Keratinocyte (primary cell): Measurements from ENCODE around the gene FSIP1. TPM values are rescaled to one million over a fixed set of nuclear protein-coding genes. Genes with fewer than 3 reads are reported as not detected.

Source experiments
- DNase-seq: peaks from one replicate; pipeline ENCODE4 v3.0.0-alpha.2; 2011; ENCODE audit warnings: low read depth, missing footprints, low spot score
- FAIRE-seq: peaks from 2 replicates; lab custom pipeline; 2011; peaks lifted over from hg19 to GRCh38; lab: Jason Lieb, UNC
- H2AFZ ChIP-seq: 2 replicates; pipeline ENCODE4 v1.6.0; 2012; ENCODE audit warnings: low read length, control low read depth, inconsistent platforms; ENCODE audit not compliant: control insufficient read depth
- H3K27ac ChIP-seq: 2 replicates; pipeline ENCODE4 v1.5.1; 2011; ENCODE audit warnings: low read length; ENCODE audit not compliant: control insufficient read depth, insufficient read depth
- H3K27me3 ChIP-seq: 3 replicates; pipeline ENCODE4 v1.6.0; 2011; ENCODE audit warnings: low read length; ENCODE audit not compliant: control insufficient read depth, insufficient read depth; ENCODE audit errors: extremely low read depth
- H3K36me3 ChIP-seq, 2 experiments: 2 replicates in 1 of 2; 3 replicates in 1 of 2; pipeline ENCODE4 v1.5.1; 2011; ENCODE audit warnings: low read length in 2 of 2, mild to moderate bottlenecking in 1 of 2; ENCODE audit not compliant: control insufficient read depth in 2 of 2, insufficient read depth in 2 of 2; ENCODE audit errors: extremely low read depth in 1 of 2
- H3K4me1 ChIP-seq: 3 replicates; pipeline ENCODE4 v1.5.1; 2011; ENCODE audit warnings: low read length; ENCODE audit not compliant: control insufficient read depth, insufficient read depth; ENCODE audit errors: extremely low read depth
- H3K4me2 ChIP-seq: 3 replicates; pipeline ENCODE4 v1.6.0; 2011; ENCODE audit warnings: low read depth, low read length; ENCODE audit not compliant: control insufficient read depth, insufficient read depth; ENCODE audit errors: extremely low read depth
- H3K4me3 ChIP-seq, 3 experiments: fragments of 200-600 bp in 1 of 3; sonication (generic) in 1 of 3; 2 replicates in 2 of 3; 3 replicates in 1 of 3; pipeline ENCODE4 v1.5.1; 2011 to 2016; ENCODE audit warnings: low read length in 3 of 3, mild to moderate bottlenecking in 3 of 3, control low read depth in 2 of 3, inconsistent platforms in 1 of 3, low read depth in 1 of 3, mixed read lengths in 1 of 3, mixed run types in 1 of 3, moderate library complexity in 1 of 3; ENCODE audit not compliant: control insufficient read depth in 2 of 3, insufficient read depth in 2 of 3; ENCODE audit errors: extremely low read depth in 1 of 3
- H3K79me2 ChIP-seq: 2 replicates; pipeline ENCODE4 v1.6.0; 2012; ENCODE audit warnings: low read length; ENCODE audit not compliant: control insufficient read depth, insufficient read depth
- H3K9ac ChIP-seq: 3 replicates; pipeline ENCODE4 v1.6.0; 2011; ENCODE audit warnings: low read length; ENCODE audit not compliant: control insufficient read depth, insufficient read depth; ENCODE audit errors: extremely low read depth
- H3K9me1 ChIP-seq: 3 replicates; pipeline ENCODE4 v1.6.0; 2011; ENCODE audit warnings: low read length; ENCODE audit not compliant: control insufficient read depth, insufficient read depth; ENCODE audit errors: extremely low read depth
- H3K9me3 ChIP-seq: 2 replicates; pipeline ENCODE4 v1.5.1; 2012; ENCODE audit warnings: low read depth, low read length; ENCODE audit not compliant: control insufficient read depth
- H4K20me1 ChIP-seq: 3 replicates; pipeline ENCODE4 v1.6.0; 2011; ENCODE audit warnings: low read length; ENCODE audit not compliant: control insufficient read depth, insufficient read depth; ENCODE audit errors: extremely low read depth
- EZH2 ChIP-seq: IDR thresholded peaks from one replicate; pipeline ENCODE4 v1.6.1; 2012; ENCODE audit warnings: inconsistent platforms, mild to moderate bottlenecking, low read length, moderate library complexity
- dilution Hi-C: fragments of 300-500 bp; cut with MboI; formaldehyde crosslinking; loops from one replicate; pipeline ENCODE4 v1.7.0; 2020; ENCODE audit warnings: low sequenced_read_pairs; ENCODE audit not compliant: extremely low pct_ligation_motif_present
- polyA plus RNA-seq, 5 experiments: library from polyadenylated mRNA; depleted of rRNA in 3 of 5; stranded (reverse) in 3 of 5; stranded (forward) in 1 of 5; unstranded in 1 of 5; fragments of >200 nt; gene quantifications; 1 replicate in 1 of 5; 2 replicates in 3 of 5; 3 replicates in 1 of 5; pipeline versions ENCODE4 v1.2.1 to v1.2.3, GENCODE V29; 2011 to 2012; ENCODE audit warnings: missing spikeins in 2 of 5, low read depth in 1 of 5, low replicate concordance in 1 of 5
- TF ChIP-seq, protein P1 (sequence below), 3 experiments: IDR thresholded peaks in 1 of 3; conservative IDR thresholded peaks in 1 of 3; optimal IDR thresholded peaks in 1 of 3; 2 replicates in 2 of 3; 3 replicates in 1 of 3; pipeline versions ENCODE3 to v1.5.1; 2011; ENCODE audit warnings: low read length in 3 of 3, mild to moderate bottlenecking in 3 of 3, moderate library complexity in 2 of 3, control low read depth in 1 of 3, inconsistent platforms in 1 of 3; ENCODE audit not compliant: insufficient read depth in 2 of 3; ENCODE audit errors: extremely low read depth in 1 of 3

FSIP1 gene
- polyA plus RNA-seq, 1 donor (not counting 4 experiments of a cell fraction or from before 2014, with no cell fraction given): 1.5 TPM

DNA sequence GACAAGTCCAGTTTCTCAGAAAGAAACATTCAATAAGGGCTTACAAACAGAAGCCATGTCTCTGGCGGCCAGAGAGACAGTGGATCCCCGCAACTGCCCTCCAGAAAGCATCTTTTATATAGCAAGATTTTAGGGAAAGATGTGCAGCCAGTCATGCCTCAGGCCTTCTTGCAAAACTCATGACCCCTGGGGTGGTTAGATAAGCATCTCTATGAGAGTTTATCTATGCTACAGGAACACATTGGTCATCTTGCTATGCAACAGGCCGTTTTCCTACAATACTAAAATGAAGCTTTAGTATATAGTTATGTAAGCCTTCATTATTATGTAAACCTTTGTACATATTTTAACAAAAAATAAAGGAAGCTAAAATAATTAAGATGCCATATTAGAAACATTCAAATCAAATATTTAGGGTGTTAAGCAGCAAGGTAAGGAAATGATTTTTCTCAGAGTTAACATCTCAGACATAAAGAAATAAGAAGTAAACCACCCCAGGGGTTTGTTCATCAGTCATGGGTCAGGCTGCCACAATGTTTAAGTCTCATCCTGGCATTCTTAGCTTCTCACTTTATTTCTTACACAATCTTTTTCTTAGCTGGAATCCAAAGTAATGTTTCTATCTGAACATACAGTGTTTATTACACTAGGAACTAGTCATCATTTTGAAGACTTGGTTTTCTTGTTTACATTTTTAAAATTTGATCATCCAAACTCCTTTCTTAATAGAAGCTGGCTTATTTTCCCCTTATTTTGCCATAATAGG lies 6.3 kb upstream of the FSIP1 start:
- no peaks in the 10 kb centered on the region for H3K9me3 ChIP-seq
- no peak overlapping the region for H3K4me2 ChIP-seq
- no peak overlapping the region for H3K27ac ChIP-seq
- H4K20me1 ChIP-seq: no peaks in the 10 kb centered on the region
- DNase-seq (no peak), FAIRE-seq (no peak)
- peaks cover 4% of the 10 kb centered on the region for H3K4me1 ChIP-seq
- H3K79me2 ChIP-seq: no peaks in the 10 kb centered on the region
- dilution Hi-C loops: no loop called here
- no peak overlapping the region for H3K9ac ChIP-seq
- TF ChIP-seq EZH2: no peak
- TF ChIP-seq, protein P1, sequence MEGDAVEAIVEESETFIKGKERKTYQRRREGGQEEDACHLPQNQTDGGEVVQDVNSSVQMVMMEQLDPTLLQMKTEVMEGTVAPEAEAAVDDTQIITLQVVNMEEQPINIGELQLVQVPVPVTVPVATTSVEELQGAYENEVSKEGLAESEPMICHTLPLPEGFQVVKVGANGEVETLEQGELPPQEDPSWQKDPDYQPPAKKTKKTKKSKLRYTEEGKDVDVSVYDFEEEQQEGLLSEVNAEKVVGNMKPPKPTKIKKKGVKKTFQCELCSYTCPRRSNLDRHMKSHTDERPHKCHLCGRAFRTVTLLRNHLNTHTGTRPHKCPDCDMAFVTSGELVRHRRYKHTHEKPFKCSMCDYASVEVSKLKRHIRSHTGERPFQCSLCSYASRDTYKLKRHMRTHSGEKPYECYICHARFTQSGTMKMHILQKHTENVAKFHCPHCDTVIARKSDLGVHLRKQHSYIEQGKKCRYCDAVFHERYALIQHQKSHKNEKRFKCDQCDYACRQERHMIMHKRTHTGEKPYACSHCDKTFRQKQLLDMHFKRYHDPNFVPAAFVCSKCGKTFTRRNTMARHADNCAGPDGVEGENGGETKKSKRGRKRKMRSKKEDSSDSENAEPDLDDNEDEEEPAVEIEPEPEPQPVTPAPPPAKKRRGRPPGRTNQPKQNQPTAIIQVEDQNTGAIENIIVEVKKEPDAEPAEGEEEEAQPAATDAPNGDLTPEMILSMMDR (optimal IDR thresholded peaks at IDR 0.05 in 1 of 3, IDR thresholded peaks at IDR 0.05 in 1 of 3, conservative IDR thresholded peaks at IDR 0.05 in 1 of 3; ENCODE audit: extremely low read depth in 1 of 3, insufficient read depth in 2 of 3, low read length in 3 of 3): no peak
- no peak overlapping the region for H2AFZ ChIP-seq
- no peak overlapping the region for H3K4me3 ChIP-seq
- no peaks in the 10 kb centered on the region for H3K27me3 ChIP-seq
- no peaks in the 10 kb centered on the region for H3K9me1 ChIP-seq
- no peaks in the 10 kb centered on the region for H3K36me3 ChIP-seq

DNA sequence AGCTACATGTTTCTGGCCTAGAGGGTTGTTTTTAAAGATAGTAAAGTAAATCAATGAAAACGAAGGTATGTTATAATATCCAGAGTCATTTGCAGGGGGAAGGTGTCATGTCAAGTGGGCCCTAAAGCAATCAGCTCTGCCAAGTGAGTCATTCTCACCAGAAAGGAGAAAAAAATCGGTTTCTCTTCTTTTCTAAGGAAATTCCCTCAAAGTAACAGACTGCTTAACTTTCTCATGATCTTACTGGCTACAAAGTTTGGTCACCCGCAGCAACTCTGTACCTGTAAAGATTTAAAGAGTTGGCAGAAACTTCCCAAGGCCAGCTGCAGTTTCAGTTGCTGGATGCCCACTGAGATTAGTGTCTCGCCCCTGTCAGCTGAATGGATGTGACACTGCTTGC lies 5.5 kb upstream of the FSIP1 start:
- Histone ChIP-seq H4K20me1 (no peaks in the 10 kb centered on the region), H3K27me3 (no peaks in the 10 kb centered on the region), H3K4me2 (no peak overlapping the region), H3K9me3 (no peaks in the 10 kb centered on the region), H3K9ac (no peak overlapping the region), H3K36me3 (no peaks in the 10 kb centered on the region), H3K79me2 (peaks cover 7% of the 10 kb centered on the region), H3K4me3 (no peak overlapping the region), H3K9me1 (no peaks in the 10 kb centered on the region), H3K4me1 (peaks cover 11% of the 10 kb centered on the region), H2AFZ (no peak overlapping the region), H3K27ac (no peak overlapping the region)
- FAIRE-seq (no peak), DNase-seq (no peak)
- dilution Hi-C loops: no loop called here
- TF ChIP-seq, protein P1 (optimal IDR thresholded peaks at IDR 0.05 in 1 of 3, IDR thresholded peaks at IDR 0.05 in 1 of 3, conservative IDR thresholded peaks at IDR 0.05 in 1 of 3; ENCODE audit: extremely low read depth in 1 of 3, insufficient read depth in 2 of 3, low read length in 3 of 3): no peak
- no peak for TF ChIP-seq EZH2
